HG03439 (cell line): ENCODE measurements around the gene SF3B1.
"Not testable (repeated sequence)": the region's sequence is repeated elsewhere in the genome, so short reads cannot be mapped to it uniquely, and the experiment has no call there.

Experiments
- ATAC-seq: cut with Tn5 transposase; IDR thresholded peaks from one replicate; pipeline ENCODE4 v1.9.1; 2021; ENCODE audit warnings: mild to moderate bottlenecking, moderate library complexity; ENCODE audit not compliant: unreplicated experiment

Gene SF3B1

GRCh38 chr2:197434541-197435513, at the start of gene SF3B1:
Gene SF3B1, minus strand, starts transcription at chr2:197435028. Its CDS starts 29 bp downstream, at chr2:197434999.
- ATAC-seq = peak; percentile 94

GRCh38 chr2:197484248-197484647, 49.4 kb upstream of the SF3B1 start:
- not testable (repeated sequence) for ATAC-seq

- no peak for ATAC-seq
These were observed 45.6 kb upstream of the SF3B1 start for GRCh38 chr2:197480165-197481036.

- ATAC-seq = no peak
These were observed 43.0 kb upstream of the SF3B1 start for GRCh38 chr2:197477797-197478196.

GRCh38 chr2:197472166-197472565, 37.3 kb upstream of the SF3B1 start:
- no peak for ATAC-seq

GRCh38 chr2:197464175-197464574, 29.3 kb upstream of the SF3B1 start:
- no peak for ATAC-seq

GRCh38 chr2:197461057-197461456, 26.2 kb upstream of the SF3B1 start:
- ATAC-seq = no peak

GRCh38 chr2:197460649-197461048, 25.8 kb upstream of the SF3B1 start:
- no peak for ATAC-seq

- no peak for ATAC-seq
These were observed 20.6 kb upstream of the SF3B1 start for GRCh38 chr2:197455428-197455827.

GRCh38 chr2:197454923-197455322, 20.1 kb upstream of the SF3B1 start:
- no peak for ATAC-seq

- ATAC-seq = peak; percentile 18
These were observed 19.1 kb upstream of the SF3B1 start for GRCh38 chr2:197453914-197454398.

GRCh38 chr2:197453123-197453913, 18.5 kb upstream of the SF3B1 start, which contains the start of gene COQ10B:
Gene COQ10B, plus strand, starts transcription at chr2:197453552. Its CDS starts 9 bp downstream, at chr2:197453561.
- peak; percentile 96 for ATAC-seq

GRCh38 chr2:197452754-197453122, 17.9 kb upstream of the SF3B1 start:
- no peak for ATAC-seq

GRCh38 chr2:197450935-197451358, 16.1 kb upstream of the SF3B1 start:
- not testable (repeated sequence) for ATAC-seq

- ATAC-seq = no peak
These were observed 15.6 kb upstream of the SF3B1 start for GRCh38 chr2:197450465-197450864.

- no peak for ATAC-seq
These were observed 12.0 kb upstream of the SF3B1 start for GRCh38 chr2:197446844-197447243.

- no peak for ATAC-seq
These were observed 10.9 kb upstream of the SF3B1 start for GRCh38 chr2:197445746-197446145.

GRCh38 chr2:197442857-197443256, 8.0 kb upstream of the SF3B1 start:
- no peak for ATAC-seq

GRCh38 chr2:197437380-197437779, 2.6 kb upstream of the SF3B1 start:
- ATAC-seq = no peak
